ENCODE data around the gene CDK16.

DNA sequence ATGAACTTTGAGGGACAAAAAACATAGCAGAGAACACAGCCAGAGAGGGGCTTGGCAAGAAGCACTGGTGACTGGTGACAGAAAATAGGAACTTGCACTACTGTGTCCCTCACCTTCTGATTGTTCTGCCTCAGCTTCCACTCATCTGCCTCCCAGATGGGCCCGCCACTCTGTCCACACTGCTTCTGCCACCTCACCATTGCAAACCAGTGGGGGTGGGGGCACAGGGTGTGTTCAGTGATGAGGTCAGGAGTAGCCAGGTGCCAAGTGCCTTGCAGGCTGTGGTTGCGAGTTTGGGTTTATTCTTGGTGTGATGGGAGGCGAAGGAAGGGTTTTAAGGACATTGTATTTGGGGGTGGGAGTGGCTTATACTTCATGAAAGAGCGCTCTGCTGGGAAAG is 34.0 kb upstream of the CDK16 start:
- TF ChIP-seq POLR2A (IDR thresholded peaks at IDR 0.05; ENCODE audit: extremely low read depth, insufficient read length): no peak
- TF ChIP-seq, protein P1, sequence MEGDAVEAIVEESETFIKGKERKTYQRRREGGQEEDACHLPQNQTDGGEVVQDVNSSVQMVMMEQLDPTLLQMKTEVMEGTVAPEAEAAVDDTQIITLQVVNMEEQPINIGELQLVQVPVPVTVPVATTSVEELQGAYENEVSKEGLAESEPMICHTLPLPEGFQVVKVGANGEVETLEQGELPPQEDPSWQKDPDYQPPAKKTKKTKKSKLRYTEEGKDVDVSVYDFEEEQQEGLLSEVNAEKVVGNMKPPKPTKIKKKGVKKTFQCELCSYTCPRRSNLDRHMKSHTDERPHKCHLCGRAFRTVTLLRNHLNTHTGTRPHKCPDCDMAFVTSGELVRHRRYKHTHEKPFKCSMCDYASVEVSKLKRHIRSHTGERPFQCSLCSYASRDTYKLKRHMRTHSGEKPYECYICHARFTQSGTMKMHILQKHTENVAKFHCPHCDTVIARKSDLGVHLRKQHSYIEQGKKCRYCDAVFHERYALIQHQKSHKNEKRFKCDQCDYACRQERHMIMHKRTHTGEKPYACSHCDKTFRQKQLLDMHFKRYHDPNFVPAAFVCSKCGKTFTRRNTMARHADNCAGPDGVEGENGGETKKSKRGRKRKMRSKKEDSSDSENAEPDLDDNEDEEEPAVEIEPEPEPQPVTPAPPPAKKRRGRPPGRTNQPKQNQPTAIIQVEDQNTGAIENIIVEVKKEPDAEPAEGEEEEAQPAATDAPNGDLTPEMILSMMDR (IDR thresholded peaks at IDR 0.05; ENCODE audit: low read depth, low read length): no peak
- TF ChIP-seq, protein P2, sequence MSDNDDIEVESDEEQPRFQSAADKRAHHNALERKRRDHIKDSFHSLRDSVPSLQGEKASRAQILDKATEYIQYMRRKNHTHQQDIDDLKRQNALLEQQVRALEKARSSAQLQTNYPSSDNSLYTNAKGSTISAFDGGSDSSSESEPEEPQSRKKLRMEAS (IDR thresholded peaks at IDR 0.05; ENCODE audit: low read depth, low read length): no peak
